ENCODE measurements around the gene DNAJC4.
A peak's percentile ranks its signal among the peaks of the same experiment; 100 is the strongest.
"Not testable (repeated sequence)": the region's sequence is repeated elsewhere in the genome, so short reads cannot be mapped to it uniquely, and the experiment has no call there.

Gene DNAJC4

DNA sequence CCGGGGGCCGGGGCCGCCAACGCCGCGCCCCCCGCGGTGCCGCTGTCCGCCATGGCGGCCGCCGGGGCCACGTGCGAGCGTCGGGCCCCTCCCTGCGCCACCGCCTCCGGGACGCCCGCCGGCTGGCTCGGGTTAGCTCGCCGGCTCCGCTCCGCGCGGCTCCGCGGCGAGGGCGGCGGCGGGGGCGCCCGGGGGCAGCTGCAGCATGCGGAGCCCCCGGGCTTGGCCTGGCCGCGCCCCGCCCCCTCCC, 16.2 kb downstream of the DNAJC4 start:
- DNase-seq = not testable (repeated sequence)

DNA sequence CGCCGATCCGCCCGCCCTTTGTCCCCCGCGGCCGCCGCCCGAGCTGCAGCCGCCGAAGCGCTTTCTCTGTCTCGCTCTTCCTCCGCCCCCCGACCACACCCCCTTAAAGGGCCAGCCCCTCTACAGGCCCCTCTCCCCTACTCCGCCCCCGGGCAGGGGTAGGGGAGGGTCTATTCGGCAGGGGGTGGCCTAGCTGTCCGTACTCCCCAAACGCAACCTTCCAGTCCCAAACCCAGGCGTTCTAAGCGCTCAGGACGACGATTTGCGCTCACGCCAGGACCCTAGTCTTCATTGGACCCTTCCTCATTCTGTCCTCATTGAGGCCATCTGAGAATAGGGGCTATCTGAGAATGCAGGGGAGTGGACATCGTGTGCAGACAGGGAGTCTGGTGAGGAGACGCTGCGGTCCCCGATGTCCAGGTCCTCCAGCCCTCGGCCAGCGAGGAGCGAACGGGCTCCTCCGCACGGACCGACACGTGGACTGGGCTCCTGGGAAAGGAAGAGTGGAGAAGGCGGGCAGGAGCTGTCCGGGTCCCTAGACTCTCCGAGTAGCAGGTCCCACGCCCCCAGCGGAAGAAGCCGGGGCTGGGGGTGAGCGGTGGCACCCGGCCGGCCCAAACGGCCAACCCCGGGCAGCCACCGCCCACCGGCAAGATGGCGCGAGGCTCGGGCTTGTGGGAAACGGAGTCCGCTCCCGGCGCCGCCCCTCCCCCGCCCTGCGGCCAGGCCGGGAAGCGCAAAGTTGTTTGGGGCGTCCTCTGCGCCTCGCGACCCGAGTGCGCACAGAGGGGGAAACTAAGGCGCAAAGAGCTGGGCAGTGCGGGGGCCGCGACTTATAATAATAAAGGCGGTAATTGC, 16.8 kb downstream of the DNAJC4 start, which contains the start of gene PPP1R14B:
TSS of gene PPP1R14B (minus strand) at position 73 of the 858 bp plus-strand sequence. CDS start 270 bp downstream, outside the sequence.
- peak; percentile 82 for DNase-seq

DNA sequence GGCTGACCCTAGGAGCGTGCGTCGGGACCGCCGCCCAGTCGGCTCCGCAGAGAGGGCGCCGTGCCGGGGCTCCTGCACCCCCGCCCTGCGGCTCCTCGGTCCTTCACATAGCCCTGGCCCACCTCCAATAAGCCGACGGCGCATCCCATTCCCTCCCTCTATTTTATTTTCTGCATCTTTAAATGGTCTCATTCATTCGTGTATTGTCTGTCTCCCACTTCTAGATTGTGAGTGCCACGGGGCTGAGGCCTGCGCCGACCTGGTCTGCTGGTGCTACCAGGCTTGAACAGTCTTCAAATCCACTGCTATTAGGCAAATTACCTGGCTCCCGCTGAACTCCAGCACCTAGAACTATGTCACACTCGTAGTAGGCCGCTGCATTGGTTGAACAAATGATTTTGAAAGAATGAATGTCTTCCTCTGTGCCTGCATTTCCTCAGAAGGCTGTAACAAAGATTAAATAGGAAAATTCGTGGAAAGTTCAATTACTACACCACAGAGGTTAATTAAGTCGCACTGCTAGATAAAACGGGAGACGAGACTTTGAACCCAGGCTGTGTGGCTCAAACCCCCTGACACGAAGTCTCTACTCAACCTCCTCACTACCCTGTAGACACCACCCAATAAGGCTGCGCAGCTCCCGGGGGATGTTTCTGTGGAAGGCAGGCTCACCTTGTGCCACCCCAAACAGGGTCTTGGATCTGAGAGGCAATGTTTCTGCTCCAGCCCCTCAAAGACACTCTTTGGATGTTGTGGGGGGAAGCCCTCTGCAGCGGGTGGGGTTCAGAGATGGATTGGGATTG, 17.6 kb downstream of the DNAJC4 start:
- DNase-seq = no peak

DNA sequence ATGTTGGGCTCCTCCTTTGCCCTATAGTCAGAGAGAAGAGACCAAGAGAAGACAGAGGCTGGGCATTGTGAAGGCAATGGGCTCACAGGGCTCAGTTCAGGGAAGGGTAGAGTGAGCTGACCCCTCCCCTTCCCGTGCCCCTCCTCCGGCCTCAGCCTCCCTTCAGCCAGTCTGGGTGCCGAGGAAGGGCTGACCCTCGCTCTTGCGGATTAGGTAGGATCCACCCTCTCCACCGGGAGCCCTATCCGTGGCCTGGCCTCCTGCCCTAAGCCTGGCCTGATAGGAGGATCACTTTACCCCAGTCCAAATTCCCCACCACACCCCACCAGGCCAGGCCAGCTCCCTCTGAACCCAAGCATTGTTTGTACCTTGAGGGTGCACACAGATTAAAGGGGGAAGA, 18.2 kb downstream of the DNAJC4 start:
- no peak for DNase-seq

DNA sequence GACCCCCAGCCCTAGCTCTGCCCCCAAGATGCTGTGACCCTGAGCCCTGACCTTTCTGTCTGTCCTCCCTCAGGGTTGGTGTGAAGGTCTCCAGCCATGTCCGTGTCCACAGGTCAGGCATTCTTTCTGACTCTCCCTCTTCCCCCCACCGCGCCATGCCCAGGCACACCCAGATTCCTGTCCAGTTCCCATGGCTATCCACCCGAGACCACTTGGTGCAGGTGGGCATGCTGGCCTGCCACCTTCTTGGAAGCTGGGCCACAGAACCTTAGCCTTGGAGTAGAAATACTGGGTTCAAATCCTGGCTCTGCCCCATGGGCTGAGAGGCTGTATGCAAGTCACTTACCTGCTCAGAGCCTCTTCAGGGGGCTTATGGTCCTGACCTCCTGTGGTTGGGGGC, 18.7 kb downstream of the DNAJC4 start:
- DNase-seq = no peak

DNA sequence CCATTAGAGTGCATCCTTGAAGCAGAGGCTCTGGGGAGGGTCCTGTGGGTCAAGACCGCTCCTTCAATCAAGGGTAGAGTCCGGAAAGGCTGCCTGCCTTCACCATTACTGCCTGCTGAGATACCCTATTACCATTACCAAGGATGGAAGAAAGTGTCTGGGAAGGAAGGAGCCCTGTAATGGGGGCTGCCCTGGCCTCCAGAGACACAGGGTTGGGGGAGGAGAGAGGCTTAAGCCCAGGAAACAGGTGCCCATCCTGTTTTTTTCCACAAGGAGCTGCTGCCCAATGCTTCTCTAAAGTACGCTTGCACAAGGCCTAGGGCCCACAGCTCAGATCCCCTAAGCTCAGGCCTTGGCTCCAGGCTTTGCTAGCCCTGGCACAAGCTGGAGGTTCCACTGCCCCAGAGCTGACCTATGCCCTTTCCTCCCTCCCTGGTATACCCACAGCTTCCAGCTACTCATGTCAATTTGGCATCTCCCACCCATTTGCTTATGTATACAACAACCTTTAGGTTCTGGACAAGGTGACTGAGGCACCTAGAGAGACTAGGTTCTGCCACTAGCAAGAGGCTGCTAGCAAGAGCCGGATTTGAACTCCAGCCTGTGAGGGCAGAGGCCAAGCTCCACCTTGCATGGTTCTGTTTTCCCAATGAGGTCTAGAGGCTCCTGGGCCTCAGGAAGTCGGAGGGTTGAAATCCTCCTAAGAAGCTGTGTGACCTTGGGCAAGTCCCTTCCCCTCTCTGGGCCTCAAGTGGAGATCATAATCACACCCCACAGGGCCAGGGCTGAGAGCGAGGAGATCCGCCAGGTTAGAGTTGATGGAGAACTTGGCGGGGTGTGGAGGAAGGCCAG, 19.4 kb downstream of the DNAJC4 start:
- DNase-seq = no peak

DNA sequence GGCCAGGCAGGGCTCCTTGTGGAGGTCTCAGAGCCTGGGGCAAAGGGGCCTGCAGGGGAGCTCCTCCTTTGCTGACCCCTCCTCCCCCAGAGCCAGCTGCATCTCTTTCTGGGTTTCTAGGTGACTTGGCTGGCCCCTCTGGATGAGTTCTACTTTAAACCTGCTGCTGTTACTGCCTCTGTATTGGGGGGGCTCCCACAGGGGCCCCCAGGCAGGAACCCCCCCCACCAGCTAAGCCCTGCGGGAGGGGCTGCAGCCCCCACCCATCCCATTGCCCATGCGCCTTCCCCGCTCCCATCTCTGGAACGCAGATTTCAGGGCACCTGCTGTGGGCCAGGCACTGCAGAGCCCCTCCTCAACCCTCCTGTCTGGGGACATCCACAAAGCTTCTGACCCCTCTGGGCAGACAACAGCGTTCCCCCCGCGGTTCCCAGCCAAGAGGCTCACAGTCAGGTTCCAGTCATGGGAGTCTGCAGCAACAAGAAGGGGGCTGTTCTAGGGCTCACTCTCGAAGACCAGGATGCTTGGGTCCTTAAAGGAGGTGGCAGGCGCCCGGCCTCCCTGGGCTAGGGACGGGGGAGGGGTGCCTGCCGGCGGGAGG, 20.2 kb downstream of the DNAJC4 start:
- no peak for DNase-seq

DNA sequence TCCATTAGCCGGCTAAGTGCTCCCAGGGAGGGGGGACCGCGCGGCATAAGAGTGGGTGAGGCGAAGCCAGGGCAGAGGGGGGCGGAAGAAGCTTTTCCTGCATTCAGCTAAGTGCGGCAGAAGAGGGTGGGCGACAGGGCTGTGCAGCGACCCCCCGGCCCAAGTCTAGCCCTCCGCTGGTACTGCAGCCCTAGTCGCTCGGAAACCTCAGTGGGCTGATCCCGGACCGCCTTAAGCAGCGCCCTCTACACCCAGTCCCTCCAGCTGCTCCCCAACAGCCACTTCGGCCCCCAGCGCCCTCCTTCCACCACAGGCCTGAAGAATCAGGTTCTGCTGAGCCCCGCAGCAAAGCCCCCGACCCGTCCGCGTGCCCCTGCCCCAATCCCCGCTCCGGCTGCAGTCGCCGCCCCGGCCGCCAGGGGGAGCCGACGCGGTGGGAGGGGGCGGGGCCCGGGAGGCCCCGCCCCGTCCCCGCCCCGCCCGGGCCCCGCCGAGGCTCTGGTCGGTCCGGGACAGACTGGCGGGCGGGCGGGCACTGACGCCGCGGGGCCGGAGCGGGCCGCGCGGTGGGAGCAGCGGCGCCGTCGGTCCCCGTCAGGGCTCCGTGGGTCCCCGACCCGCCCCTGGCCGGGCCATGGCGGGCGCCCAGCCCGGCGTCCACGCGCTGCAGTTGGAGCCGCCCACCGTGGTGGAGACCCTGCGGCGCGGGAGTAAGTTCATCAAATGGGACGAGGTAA, 20.8 kb downstream of the DNAJC4 start, which contains the start of gene PLCB3:
TSS of gene PLCB3 (plus strand) at position 515 of the 737 bp plus-strand sequence. CDS start at position 635, 120 bp downstream.
- peak; percentile 72 for DNase-seq

DNA sequence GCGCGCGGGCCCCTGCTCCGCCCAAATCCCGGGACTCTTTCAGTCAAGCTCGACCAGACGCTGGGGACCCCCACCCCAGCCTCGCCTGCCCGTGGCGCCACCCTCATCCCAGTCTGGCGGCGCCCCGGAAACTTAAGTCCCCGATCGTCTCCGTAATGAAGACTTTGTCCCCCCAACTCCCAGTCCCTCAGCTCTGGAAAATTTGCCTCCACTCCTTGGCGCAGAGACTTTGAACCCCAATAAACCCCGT, 21.3 kb downstream of the DNAJC4 start:
- DNase-seq = no peak

DNA sequence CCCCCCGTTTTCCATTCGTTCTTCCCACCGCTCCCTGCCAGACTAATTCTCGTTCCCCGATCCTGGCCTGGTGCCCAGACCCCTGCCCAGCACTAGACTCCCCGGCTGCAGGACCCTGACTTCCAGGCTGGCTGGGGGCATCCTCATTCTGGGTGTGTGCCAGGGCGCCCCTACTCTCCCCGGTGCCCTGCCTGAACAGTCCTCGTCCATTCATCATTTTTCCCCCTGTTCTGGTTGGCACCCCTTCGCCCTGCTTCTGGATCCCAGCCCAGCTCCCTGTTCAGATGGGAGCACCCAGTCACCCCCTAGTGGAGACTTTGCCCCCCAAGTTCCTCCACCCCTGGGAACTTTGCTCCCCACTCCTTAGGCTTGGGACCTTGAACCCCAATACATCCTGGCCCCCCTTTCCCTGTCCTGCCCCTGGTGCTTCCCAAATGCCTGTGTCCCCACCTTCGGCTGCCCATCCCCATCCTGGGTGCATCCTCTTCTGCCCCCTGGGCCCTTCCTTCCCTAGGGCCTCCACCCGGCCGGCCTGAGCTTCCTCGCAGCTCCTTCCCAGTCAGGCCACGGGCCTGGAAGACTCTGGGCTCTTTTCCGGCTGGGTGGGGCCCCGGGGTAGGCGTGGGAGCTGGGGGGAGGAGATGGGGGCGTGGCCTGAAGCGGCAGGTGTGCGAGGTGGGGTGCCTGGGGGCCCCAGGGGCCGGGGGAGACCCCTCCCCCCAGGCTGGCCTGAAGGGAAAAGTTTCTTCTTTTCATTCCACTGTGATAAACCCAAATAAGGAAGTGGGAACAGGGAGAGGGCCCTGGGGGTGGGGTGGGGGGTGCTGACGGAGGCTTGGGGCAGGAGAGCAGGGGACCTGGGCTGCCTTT, 21.9 kb downstream of the DNAJC4 start:
- no peak for DNase-seq

DNA sequence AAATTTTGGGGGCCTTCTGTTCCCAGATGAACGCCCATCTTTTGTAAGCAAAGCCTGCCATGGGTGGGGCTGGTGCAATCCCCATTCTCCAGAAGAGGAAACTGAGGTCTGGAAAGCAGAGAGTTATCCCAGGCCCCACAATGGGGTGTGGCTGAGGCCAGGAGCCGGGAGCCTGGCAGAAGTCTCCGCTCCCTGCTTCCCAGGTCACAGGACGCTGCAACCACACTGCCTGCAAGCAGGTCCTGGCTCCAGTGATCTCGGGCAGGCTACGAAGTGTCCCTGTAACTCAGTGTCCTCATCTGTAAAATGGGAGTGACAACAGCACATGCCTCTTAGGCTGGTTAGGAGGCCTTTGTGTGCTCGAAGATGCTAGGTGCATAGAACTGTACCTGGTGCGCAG, 22.7 kb downstream of the DNAJC4 start:
- no peak for DNase-seq

DNA sequence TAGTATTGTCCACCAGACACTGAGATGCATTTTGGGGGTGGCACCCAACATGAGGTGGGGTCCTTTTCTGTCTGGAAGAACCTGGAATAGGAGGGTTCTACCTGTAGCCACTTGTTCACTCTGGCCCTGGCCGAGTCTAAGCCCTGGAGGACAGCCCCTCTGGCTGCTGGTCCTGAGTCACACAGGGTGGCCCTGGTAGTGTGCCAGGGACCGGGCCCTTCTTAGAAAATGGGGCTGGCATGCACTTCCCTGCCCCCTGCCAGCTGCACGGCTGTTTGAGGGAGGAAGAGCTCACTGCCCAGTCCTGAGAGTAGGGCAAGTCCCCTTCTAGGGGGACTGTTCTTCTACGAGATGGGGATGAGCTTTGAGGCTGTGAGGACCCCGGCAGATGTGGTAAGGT, 23.1 kb downstream of the DNAJC4 start:
- DNase-seq = no peak

DNA sequence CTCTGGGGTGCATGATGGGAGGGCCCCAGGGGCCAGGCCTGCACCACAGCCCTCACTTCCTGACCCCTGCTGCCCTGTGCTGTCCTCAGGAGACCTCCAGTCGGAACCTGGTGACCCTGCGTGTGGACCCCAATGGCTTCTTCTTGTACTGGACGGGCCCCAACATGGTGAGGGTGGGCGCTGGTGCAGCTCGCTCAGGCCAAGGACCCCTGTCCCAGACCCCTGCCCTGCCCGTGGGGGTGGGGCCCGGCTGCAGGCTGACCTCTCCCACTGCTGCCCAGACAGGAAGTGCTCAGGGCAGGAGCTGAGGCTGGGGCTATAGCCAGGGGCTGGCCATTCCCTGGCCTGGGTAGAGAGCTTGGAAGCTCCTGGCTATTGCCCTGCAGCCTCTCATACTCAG, 24.0 kb downstream of the DNAJC4 start:
- DNase-seq = no peak

DNA sequence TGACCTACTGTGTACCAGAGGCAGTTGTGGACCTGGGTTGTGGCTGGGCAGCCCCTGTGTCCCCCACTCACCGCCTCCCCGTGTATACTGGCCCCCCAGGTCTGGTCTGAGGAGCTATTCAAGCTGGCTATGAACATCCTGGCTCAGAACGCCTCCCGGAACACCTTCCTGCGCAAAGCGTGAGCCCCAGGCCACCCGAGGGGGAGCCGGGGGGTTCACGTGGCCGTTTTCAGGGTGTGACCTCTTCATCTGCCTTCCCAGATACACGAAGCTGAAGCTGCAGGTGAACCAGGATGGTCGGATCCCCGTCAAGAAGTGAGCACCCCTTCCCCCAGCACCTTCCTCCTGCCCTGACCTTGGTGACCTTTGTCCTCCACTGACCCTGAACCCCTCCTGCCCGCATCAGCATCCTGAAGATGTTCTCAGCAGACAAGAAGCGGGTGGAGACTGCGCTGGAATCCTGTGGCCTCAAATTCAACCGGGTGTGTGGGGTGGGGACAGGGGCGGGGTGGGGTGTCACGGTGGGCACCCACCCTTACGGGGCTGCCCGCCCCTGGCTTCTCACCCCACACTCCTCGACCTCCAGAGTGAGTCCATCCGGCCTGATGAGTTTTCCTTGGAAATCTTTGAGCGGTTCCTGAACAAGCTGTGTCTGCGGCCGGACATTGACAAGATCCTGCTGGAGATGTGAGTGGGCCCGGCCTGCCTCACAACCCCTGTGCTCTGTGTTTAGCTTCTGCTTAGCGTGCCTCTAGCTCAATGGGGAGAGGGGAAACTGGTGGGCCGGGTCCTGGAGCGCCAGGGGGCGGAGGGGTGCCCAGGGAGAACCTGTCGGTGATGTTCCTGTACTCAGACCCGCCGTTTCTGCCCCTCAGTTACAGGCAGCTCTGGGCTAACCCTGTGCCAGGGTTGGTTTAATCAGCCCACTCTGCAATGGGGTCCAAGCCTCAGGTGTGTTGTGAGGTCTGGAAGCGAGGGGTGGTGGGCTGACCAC, 25.1 kb downstream of the DNAJC4 start:
- DNase-seq = no peak

DNA sequence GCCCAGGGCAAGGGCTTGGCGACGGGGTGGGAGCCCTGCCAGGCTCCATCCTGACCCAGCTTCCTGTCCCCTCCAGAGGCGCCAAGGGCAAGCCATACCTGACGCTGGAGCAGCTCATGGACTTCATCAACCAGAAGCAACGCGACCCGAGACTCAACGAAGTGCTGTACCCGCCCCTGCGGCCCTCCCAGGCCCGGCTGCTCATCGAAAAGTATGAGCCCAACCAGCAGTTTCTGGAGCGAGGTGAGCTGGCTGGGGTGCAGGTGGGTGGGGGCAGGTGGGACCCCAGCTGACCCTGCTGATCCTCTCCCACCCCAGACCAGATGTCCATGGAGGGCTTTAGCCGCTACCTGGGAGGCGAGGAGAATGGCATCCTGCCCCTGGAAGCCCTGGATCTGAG, 26.0 kb downstream of the DNAJC4 start:
- no peak for DNase-seq

DNA sequence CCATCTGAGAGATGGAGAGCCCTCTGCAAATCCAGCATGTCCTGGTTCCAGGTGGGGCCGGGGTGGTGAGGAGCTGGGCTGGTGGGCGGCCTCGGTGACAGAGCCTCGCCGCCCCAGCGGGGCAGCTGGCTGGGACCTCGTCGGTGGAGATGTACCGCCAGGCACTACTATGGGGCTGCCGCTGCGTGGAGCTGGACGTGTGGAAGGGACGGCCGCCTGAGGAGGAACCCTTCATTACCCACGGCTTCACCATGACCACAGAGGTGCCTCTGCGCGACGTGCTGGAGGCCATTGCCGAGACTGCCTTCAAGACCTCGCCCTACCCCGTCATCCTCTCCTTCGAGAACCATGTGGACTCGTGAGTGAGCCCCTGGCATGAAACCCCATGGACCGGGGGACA, 28.0 kb downstream of the DNAJC4 start:
- no peak for DNase-seq

DNA sequence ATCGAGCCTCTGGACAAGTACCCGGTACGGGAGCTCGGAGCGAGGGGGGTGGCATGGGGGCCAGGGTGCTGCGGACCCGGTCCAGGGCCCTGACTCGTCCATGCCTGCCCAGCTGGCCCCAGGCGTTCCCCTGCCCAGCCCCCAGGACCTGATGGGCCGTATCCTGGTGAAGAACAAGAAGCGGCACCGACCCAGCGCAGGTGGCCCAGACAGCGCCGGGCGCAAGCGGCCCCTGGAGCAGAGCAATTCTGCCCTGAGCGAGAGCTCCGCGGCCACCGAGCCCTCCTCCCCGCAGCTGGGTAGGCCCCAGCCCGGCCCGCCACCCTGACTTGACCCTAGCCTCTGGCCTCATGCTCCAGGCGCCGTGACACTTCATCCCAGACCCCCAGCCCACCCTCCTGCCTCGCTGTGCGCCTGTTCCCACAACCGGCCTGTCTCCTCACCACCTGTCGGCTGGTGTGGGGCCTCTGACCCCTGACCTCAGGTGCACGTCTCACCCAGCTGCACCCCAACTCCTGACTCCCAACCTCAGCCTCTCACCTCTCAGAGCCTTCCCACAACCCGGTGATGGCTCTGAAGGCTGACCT, 28.7 kb downstream of the DNAJC4 start:
- DNase-seq = no peak

DNA sequence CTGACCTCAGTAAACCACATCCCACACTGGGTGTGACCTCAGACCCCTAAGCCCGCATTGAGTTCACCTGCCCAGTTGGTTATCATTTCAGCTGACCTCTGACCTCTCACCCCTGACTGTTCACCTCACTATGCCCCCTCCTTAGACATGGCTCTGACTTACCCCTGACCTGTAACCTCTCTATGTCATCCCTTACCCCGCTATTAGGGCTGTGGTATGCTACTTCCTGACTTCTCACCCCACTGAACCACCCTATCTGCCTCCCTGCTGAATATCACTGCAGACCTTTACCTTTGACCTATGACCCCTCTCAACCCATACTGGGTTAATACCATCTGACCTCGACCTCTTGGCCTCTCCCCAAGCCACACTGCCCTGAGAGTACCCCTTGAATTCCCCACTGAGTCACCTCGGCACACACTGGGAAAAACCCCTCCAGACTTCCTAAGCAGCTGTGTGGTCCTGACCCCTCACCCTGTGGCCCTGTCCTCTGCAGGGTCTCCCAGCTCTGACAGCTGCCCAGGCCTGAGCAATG, 29.3 kb downstream of the DNAJC4 start:
- no peak for DNase-seq

DNA sequence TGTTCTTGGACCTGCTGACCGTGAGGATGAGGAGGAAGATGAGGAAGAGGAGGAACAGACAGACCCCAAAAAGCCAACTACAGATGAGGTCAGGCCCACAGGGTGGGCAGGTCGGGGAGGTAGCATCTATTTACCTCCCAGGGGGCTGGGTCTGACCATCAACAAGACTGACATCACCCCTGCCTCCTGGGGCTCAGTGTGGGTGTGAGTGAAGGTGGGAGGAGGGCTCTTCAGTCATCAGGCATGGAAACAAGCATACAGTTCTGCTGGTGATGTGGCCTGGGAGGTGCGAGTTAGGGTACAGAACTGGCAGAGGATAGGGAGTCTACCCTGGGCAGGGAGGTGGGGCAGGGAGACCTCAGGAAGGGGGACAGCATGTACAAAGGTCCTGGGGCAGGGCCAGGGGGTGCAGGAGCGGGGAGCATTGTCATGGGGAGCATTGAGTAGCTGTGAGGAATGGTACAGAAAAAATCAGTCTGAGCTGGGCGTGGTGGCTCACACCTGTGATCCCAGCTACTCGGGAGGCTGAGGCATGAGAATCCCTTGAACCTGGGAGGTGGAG, 29.9 kb downstream of the DNAJC4 start:
- DNase-seq = no peak
